D721Med (cell line): ENCODE data around the gene OGG1.

ENCODE experiments used
- DNase-seq: peaks from one replicate; pipeline ENCODE4 v3.0.0; 2011; ENCODE audit warnings: low spot score; ENCODE audit not compliant: insufficient read length
- FAIRE-seq: peaks from 2 replicates; lab custom pipeline; 2011; peaks lifted over from hg19 to GRCh38; lab: Jason Lieb, UNC
- CTCF ChIP-seq: IDR thresholded peaks from 2 replicates; pipeline ENCODE4 v1.5.1; 2012; ENCODE audit warnings: mild to moderate bottlenecking, control low read depth; ENCODE audit not compliant: insufficient read depth; ENCODE audit errors: missing control alignments

The OGG1 gene

GRCh38 chr3:9779075-9779593, 29.4 kb downstream of the OGG1 start:
- no peak for TF ChIP-seq CTCF
- DNase-seq = no peak
- FAIRE-seq = no peak

GRCh38 chr3:9779721-9780457, 30.1 kb downstream of the OGG1 start:
- DNase-seq (no peak), FAIRE-seq (no peak)
- no peak for TF ChIP-seq CTCF

GRCh38 chr3:9780458-9780812, 30.7 kb downstream of the OGG1 start:
- no peak for DNase-seq
- TF ChIP-seq CTCF = no peak
- FAIRE-seq = no peak

DNA sequence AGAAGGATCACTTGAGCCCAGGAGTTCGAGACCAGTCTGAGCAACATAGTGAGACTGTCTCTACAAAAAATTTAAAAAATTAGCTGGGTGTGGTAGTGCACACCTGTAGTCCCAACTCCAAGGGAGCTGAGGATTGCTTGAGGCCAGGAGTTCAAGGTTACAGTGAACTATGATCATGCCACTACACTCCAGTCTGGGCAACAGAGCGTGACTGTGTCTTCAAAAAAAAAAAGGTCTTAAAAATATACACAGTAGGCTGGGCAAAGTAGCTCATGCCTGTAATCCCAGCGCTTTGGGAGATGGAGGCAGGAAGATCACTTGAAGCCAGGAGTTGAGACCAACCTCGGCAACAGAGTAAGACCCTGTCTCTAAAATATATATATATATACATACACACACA, 31.2 kb downstream of the OGG1 start:
- no peak for TF ChIP-seq CTCF
- DNase-seq (no peak), FAIRE-seq (no peak)

- no peak for FAIRE-seq
- TF ChIP-seq CTCF = no peak
- DNase-seq = no peak
These were observed 31.8 kb downstream of the OGG1 start for GRCh38 chr3:9781551-9781950.

DNA sequence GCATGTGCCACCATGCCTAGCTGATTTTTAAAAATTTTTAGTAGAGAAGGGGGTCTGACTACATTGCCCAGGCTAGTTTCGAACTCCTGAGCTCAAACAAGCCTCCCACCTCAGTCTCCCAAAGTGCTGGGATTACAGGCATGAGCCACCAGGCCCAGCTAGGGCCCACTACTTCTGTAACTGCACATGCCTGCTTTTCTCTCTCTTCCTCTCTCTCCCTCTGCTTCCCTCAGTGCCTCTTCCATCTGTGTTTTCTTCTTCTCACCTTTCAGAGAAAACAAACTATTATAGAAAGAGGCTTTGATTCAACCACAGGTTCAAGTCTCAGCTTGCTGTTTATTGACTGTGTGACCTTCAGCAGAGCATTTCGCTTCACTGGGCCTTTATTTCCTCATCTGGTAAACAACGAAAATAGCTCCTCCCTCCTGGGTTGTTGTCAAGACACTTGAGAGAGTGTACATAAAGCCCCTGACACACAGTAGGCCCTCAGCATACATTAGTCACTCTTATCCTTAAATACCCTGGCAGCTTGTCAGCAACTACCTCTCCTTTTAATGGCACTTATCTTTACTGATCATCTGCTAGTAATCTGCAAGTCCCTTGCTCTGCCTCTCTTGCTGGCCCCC, 32.3 kb downstream of the OGG1 start:
- DNase-seq (no peak), FAIRE-seq (no peak)
- TF ChIP-seq CTCF = no peak

GRCh38 chr3:9782770-9783169, 33.0 kb downstream of the OGG1 start:
- peak; percentile 34 for TF ChIP-seq CTCF
- FAIRE-seq = no peak
- DNase-seq = no peak
